Parathyroid adenoma (tissue), 2 donors: ENCODE measurements around the gene ROBO4.

Experiments
- H2AFZ ChIP-seq: fragments of 300-600 bp; sonication (generic); one replicate; pipeline ENCODE4 v1.7.0; 2017; ENCODE audit warnings: antibody characterized with exemption, mild to moderate bottlenecking
- H3K27ac ChIP-seq: fragments of 300-600 bp; sonication (generic); one replicate; pipeline ENCODE4 v1.7.0; 2017
- H3K27me3 ChIP-seq: fragments of 300-600 bp; sonication (generic); one replicate; pipeline ENCODE4 v1.7.0; 2017; ENCODE audit warnings: low read length; ENCODE audit not compliant: control insufficient read depth, insufficient read depth
- H3K36me3 ChIP-seq: fragments of 300-600 bp; sonication (generic); one replicate; pipeline ENCODE4 v1.7.0; 2017; ENCODE audit warnings: low read length; ENCODE audit not compliant: control insufficient read depth, insufficient read depth
- H3K4me1 ChIP-seq: fragments of 300-600 bp; sonication (generic); one replicate; pipeline ENCODE4 v1.7.0; 2017; ENCODE audit warnings: control low read depth
- H3K4me2 ChIP-seq: fragments of 300-600 bp; sonication (generic); one replicate; pipeline ENCODE4 v1.7.0; 2017; ENCODE audit warnings: low read length
- H3K4me3 ChIP-seq: fragments of 300-600 bp; sonication (generic); one replicate; pipeline ENCODE4 v1.7.0; 2017; ENCODE audit warnings: low read depth, low read length
- H3K79me2 ChIP-seq: fragments of 300-600 bp; sonication (generic); one replicate; pipeline ENCODE4 v1.7.0; 2017; ENCODE audit warnings: control low read depth
- H3K9ac ChIP-seq: fragments of 300-600 bp; sonication (generic); one replicate; pipeline ENCODE4 v1.7.0; 2017; ENCODE audit warnings: mild to moderate bottlenecking
- H3K9me3 ChIP-seq: fragments of 300-600 bp; sonication (generic); one replicate; pipeline ENCODE4 v1.7.0; 2017; ENCODE audit warnings: low read length; ENCODE audit not compliant: control insufficient read depth
- TF ChIP-seq, protein P1 (sequence below): fragments of 300-600 bp; sonication (generic); IDR thresholded peaks from one replicate; pipeline ENCODE4 v1.7.0; 2017; ENCODE audit warnings: antibody characterized with exemption, mild to moderate bottlenecking
- donor health status: primary hyperparathyroidism.

ROBO4 gene

DNA sequence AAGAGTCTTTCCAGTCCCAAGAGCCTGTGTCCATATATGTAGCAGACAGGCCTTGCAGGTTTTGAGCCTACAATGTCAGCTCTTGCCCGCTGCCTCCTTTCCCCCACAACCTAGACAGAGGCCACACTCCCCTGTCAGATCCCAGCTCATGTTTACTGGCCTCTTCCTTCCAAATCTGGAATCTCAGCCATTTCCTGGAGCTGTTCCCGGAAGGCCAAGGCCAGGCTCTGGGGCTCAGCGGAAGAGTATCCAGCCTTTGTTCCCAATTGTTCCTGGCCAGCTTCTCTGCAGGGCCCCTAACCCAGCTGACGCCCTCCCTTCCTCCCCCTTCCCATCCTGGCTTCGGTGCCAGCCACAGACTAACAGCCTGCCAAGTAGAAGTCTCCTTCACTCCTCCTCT is 1.0 kb upstream of the ROBO4 start:
- H3K9me3 ChIP-seq, result no peaks in the 10 kb centered on the region
- TF ChIP-seq, protein P1, sequence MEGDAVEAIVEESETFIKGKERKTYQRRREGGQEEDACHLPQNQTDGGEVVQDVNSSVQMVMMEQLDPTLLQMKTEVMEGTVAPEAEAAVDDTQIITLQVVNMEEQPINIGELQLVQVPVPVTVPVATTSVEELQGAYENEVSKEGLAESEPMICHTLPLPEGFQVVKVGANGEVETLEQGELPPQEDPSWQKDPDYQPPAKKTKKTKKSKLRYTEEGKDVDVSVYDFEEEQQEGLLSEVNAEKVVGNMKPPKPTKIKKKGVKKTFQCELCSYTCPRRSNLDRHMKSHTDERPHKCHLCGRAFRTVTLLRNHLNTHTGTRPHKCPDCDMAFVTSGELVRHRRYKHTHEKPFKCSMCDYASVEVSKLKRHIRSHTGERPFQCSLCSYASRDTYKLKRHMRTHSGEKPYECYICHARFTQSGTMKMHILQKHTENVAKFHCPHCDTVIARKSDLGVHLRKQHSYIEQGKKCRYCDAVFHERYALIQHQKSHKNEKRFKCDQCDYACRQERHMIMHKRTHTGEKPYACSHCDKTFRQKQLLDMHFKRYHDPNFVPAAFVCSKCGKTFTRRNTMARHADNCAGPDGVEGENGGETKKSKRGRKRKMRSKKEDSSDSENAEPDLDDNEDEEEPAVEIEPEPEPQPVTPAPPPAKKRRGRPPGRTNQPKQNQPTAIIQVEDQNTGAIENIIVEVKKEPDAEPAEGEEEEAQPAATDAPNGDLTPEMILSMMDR, result no peak
- no peak overlapping the region for H2AFZ ChIP-seq
- no peaks in the 10 kb centered on the region for H3K36me3 ChIP-seq
- no peak overlapping the region for H3K9ac ChIP-seq
- H3K4me2 ChIP-seq, result no peak overlapping the region
- H3K4me3 ChIP-seq, result no peak overlapping the region
- peak overlapping the region; percentile 84 for H3K27ac ChIP-seq
- no peaks in the 10 kb centered on the region for H3K4me1 ChIP-seq
- H3K79me2 ChIP-seq, result no peaks in the 10 kb centered on the region
- H3K27me3 ChIP-seq, result no peaks in the 10 kb centered on the region

DNA sequence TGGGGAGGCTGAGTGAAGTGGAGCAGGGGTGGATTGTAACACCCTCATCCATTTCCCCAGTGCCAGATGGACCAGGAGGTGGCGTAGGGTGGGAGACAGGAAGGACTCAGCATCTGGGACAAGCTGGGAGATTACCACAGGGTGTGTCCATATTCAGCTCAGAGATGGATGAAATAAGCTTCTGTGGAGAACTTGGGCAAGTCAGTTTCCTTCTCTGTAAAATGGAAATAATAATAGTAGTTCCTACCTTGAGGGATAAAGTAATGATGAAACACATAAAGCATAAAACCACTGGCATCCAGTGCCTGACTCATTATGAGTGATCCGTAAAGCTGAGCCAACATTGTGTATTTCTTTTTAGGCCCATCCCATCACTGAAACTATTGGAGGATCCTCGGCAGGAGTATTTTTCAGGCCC is 607 bp upstream of the ROBO4 start:
- no peak overlapping the region for H3K4me3 ChIP-seq
- no peak overlapping the region for H3K9ac ChIP-seq

DNA sequence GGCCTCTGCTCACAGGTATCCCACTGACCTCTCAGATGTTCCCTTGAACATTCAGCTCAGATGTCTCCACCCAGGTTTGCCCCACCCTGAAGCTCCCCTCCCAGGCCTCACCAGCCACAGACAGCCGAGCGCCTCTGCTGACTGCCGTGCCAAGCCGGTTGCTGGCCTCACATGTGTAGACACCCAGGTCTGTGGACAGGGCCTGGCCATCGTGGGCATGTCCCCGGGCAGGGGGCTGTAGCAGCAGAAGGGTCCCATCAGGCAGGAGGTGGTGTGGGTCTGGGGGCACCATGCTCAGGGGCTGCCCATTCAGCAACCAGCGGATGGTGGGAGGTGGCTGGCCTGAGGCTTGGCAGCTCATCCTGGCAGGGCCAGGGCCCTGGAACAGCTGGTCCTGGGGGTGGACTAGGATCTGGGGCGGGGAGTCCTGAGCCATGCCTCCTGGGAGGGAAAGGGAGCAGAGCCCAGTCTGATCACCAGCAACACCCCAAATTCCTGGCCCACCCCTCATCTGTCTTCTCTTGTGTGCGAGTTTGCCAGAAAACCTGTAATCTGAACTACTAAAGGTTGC is 759 bp downstream of the ROBO4 start:
- no peak overlapping the region for H3K9ac ChIP-seq
- no peaks in the 10 kb centered on the region for H3K9me3 ChIP-seq
- H2AFZ ChIP-seq, result no peak overlapping the region
- peak overlapping the region; percentile 60 for H3K27ac ChIP-seq
- H3K4me2 ChIP-seq, result peak overlapping the region; percentile 17
- H3K27me3 ChIP-seq, result no peaks in the 10 kb centered on the region
- H3K4me3 ChIP-seq, result peak overlapping the region; percentile 40
- no peaks in the 10 kb centered on the region for H3K4me1 ChIP-seq
- no peaks in the 10 kb centered on the region for H3K79me2 ChIP-seq
- H3K36me3 ChIP-seq, result no peaks in the 10 kb centered on the region
- TF ChIP-seq, protein P1, result no peak

More for the DNA sequence above, 607 bp upstream of the ROBO4 start:
- H3K4me2 ChIP-seq, result no peak overlapping the region
- H3K36me3 ChIP-seq, result no peaks in the 10 kb centered on the region
- no peak overlapping the region for H2AFZ ChIP-seq
- no peaks in the 10 kb centered on the region for H3K79me2 ChIP-seq
- peak overlapping the region; percentile 84 for H3K27ac ChIP-seq
- H3K4me1 ChIP-seq, result no peaks in the 10 kb centered on the region
- H3K9me3 ChIP-seq, result no peaks in the 10 kb centered on the region
- TF ChIP-seq, protein P1, result no peak
- H3K27me3 ChIP-seq, result no peaks in the 10 kb centered on the region

DNA sequence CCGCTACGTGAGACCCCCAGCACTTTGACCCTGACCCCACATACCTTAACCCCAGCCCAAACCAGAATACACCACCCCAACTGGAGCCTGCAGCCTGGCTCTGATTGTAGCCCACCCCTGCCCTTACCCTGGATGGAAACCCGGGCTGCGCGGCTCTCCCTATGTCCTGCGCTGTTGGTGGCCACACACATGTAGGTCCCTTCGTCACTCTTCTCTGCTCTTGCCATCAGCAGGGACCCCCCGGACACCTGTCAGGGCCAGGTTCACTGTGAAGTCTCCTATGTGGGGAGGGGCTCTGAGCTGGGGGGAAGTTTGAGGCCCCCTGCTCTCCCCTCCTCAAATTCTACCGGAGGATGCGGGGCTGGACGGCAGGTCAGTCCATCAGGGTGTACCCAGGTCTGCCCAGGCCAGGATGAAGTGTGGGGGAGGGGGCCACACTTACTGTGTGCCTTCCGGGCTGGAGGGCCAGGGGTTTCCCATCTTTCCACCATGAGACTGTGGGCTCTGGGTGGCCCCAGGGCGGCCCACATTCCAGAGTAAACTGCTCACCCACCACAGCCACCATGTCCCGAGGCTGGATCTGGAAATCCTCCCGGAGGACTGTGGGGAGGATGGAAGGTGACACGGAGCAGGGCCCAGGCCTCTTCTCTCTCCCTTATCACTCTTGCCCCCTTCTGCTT is 1.5 kb downstream of the ROBO4 start:
- no peaks in the 10 kb centered on the region for H3K36me3 ChIP-seq
- peak overlapping the region; percentile 60 for H3K27ac ChIP-seq
- peak overlapping the region; percentile 27 for H3K4me3 ChIP-seq
- H3K4me2 ChIP-seq, result no peak overlapping the region
- H3K9me3 ChIP-seq, result no peaks in the 10 kb centered on the region
- H3K79me2 ChIP-seq, result no peaks in the 10 kb centered on the region
- H3K4me1 ChIP-seq, result no peaks in the 10 kb centered on the region
- no peaks in the 10 kb centered on the region for H3K27me3 ChIP-seq
- TF ChIP-seq, protein P1, result no peak
- no peak overlapping the region for H3K9ac ChIP-seq
- H2AFZ ChIP-seq, result no peak overlapping the region
